Parathyroid adenoma (tissue), 2 donors: Measurements from ENCODE around the gene ATP5PB.

ENCODE experiments used
- H2AFZ ChIP-seq: fragments of 300-600 bp; sonication (generic); one replicate; pipeline ENCODE4 v1.7.0; 2017; ENCODE audit warnings: antibody characterized with exemption, mild to moderate bottlenecking
- H3K27ac ChIP-seq: fragments of 300-600 bp; sonication (generic); one replicate; pipeline ENCODE4 v1.7.0; 2017
- H3K27me3 ChIP-seq: fragments of 300-600 bp; sonication (generic); one replicate; pipeline ENCODE4 v1.7.0; 2017; ENCODE audit warnings: low read length; ENCODE audit not compliant: control insufficient read depth, insufficient read depth
- H3K36me3 ChIP-seq: fragments of 300-600 bp; sonication (generic); one replicate; pipeline ENCODE4 v1.7.0; 2017; ENCODE audit warnings: low read length; ENCODE audit not compliant: control insufficient read depth, insufficient read depth
- H3K4me1 ChIP-seq: fragments of 300-600 bp; sonication (generic); one replicate; pipeline ENCODE4 v1.7.0; 2017; ENCODE audit warnings: control low read depth
- H3K4me2 ChIP-seq: fragments of 300-600 bp; sonication (generic); one replicate; pipeline ENCODE4 v1.7.0; 2017; ENCODE audit warnings: low read length
- H3K4me3 ChIP-seq: fragments of 300-600 bp; sonication (generic); one replicate; pipeline ENCODE4 v1.7.0; 2017; ENCODE audit warnings: low read depth, low read length
- H3K79me2 ChIP-seq: fragments of 300-600 bp; sonication (generic); one replicate; pipeline ENCODE4 v1.7.0; 2017; ENCODE audit warnings: control low read depth
- H3K9ac ChIP-seq: fragments of 300-600 bp; sonication (generic); one replicate; pipeline ENCODE4 v1.7.0; 2017; ENCODE audit warnings: mild to moderate bottlenecking
- H3K9me3 ChIP-seq: fragments of 300-600 bp; sonication (generic); one replicate; pipeline ENCODE4 v1.7.0; 2017; ENCODE audit warnings: low read length; ENCODE audit not compliant: control insufficient read depth
- TF ChIP-seq, protein P1 (sequence below): fragments of 300-600 bp; sonication (generic); IDR thresholded peaks from one replicate; pipeline ENCODE4 v1.7.0; 2017; ENCODE audit warnings: antibody characterized with exemption, mild to moderate bottlenecking
- donor health status: primary hyperparathyroidism.

Gene ATP5PB

DNA sequence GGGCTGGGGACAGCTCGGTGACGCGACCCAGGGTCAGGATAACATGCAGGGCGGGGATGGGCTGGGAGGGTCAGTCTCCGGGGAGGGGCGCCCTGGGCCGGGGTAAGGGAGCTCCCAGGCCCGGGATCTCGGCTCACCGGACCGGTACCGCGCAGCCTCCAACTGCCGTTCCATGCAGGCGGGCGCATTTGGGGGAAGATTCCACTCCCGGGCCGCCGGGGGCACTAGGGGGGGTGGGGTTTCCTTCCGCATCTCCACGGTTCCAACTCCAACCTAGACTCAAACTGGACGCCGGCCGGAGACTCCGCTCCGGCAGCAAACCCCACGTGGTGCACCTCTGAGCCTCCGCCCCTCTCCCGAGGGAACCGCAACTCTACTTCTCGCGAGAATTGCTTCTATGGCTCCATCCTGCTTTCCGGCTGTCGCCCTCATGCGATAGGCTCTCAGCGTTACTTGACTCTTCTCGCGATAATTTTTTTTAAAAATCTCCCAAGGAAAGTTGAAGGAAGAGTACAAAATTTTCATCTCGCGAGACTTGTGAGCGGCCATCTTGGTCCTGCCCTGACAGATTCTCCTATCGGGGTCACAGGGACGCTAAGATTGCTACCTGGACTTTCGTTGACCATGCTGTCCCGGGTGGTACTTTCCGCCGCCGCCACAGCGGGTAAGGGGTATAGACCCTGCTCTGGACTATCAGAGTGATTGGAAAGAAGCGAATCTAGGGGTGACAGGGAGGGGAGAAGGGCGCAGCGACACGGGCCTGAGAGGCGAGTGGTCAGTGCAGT, at the start of gene ATP5PB, which contains the start of gene WDR77:
ATP5PB (plus strand) TSS at position 547 of the 785 bp plus-strand sequence; CDS start at position 625, 78 bp downstream.
WDR77 (minus strand) TSS at position 339 of the 785 bp plus-strand sequence; CDS start at position 252, 87 bp downstream.
- Histone ChIP-seq H3K9ac (peak within 1 kb of the TSS; percentile 65), H3K4me2 (peak within 1 kb of the TSS; percentile 80), H3K27ac (peak within 1 kb of the TSS; percentile 76), H3K36me3 (no peaks in the 10 kb centered on the region), H3K4me3 (peak within 1 kb of the TSS; percentile 100), H3K4me1 (peaks cover 8% of the 10 kb centered on the region), H2AFZ (peak within 1 kb of the TSS; percentile 76), H3K27me3 (no peaks in the 10 kb centered on the region), H3K79me2 (peaks cover 6% of the 10 kb centered on the region), H3K9me3 (no peaks in the 10 kb centered on the region)
- TF ChIP-seq, protein P1, sequence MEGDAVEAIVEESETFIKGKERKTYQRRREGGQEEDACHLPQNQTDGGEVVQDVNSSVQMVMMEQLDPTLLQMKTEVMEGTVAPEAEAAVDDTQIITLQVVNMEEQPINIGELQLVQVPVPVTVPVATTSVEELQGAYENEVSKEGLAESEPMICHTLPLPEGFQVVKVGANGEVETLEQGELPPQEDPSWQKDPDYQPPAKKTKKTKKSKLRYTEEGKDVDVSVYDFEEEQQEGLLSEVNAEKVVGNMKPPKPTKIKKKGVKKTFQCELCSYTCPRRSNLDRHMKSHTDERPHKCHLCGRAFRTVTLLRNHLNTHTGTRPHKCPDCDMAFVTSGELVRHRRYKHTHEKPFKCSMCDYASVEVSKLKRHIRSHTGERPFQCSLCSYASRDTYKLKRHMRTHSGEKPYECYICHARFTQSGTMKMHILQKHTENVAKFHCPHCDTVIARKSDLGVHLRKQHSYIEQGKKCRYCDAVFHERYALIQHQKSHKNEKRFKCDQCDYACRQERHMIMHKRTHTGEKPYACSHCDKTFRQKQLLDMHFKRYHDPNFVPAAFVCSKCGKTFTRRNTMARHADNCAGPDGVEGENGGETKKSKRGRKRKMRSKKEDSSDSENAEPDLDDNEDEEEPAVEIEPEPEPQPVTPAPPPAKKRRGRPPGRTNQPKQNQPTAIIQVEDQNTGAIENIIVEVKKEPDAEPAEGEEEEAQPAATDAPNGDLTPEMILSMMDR, result no peak

GRCh38 chr1:111399792-111400610, 49.3 kb upstream of the ATP5PB start:
- no peak overlapping the region for H3K4me3 ChIP-seq
- H3K9ac ChIP-seq, result no peak overlapping the region
- no peak overlapping the region for H3K4me2 ChIP-seq
- no peaks in the 10 kb centered on the region for H3K36me3 ChIP-seq
- H3K27me3 ChIP-seq, result no peaks in the 10 kb centered on the region
- TF ChIP-seq, protein P1, result peak; percentile 46
- H3K9me3 ChIP-seq, result no peaks in the 10 kb centered on the region
- no peak overlapping the region for H3K27ac ChIP-seq
- H3K79me2 ChIP-seq, result no peaks in the 10 kb centered on the region
- H2AFZ ChIP-seq, result no peak overlapping the region
- no peaks in the 10 kb centered on the region for H3K4me1 ChIP-seq

DNA sequence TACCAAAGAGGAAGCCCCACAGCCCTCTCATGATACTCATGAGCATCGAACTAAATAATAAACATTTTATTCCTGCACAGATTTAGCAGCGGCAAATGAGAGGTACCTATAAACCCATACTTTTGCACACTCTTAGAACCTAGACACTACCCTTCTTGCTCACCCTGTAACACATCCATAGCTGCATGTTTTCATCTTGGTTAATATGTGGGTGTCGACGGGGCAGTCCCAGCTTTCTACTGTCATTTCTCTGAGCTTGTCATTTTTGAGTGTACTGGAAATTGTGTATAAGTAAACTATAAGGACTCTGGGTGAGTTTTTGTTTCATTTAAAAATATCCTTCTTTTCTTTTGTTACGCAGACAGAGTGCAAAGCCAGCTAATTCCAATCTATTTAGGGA, 47.2 kb upstream of the ATP5PB start:
- TF ChIP-seq, protein P1, result no peak
- Histone ChIP-seq H3K4me1 (no peaks in the 10 kb centered on the region), H3K4me3 (no peak overlapping the region), H3K9ac (no peak overlapping the region), H2AFZ (no peak overlapping the region), H3K27me3 (no peaks in the 10 kb centered on the region), H3K79me2 (no peaks in the 10 kb centered on the region), H3K36me3 (no peaks in the 10 kb centered on the region), H3K4me2 (no peak overlapping the region), H3K27ac (no peak overlapping the region), H3K9me3 (no peaks in the 10 kb centered on the region)

DNA sequence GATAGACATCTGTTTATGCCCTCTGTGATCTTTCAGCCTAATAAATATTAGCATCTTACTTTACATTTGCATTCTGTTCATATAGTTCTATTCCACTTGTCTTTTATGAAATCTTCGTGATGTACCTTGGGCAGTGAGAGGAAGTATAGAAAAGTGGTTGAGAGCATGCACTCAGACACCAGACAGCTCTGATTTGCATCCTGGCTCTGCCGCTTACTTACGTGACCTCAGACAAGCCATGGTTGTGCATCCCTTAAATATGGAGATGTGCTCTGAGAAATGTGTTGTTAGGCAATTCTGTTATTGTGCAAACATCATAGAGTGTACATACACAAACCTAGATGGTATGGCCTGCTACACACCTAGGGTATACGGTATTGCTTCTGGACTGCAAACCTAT, 44.7 kb upstream of the ATP5PB start:
- no peaks in the 10 kb centered on the region for H3K79me2 ChIP-seq
- H2AFZ ChIP-seq, result no peak overlapping the region
- H3K4me1 ChIP-seq, result no peaks in the 10 kb centered on the region
- no peaks in the 10 kb centered on the region for H3K27me3 ChIP-seq
- H3K4me2 ChIP-seq, result no peak overlapping the region
- no peaks in the 10 kb centered on the region for H3K9me3 ChIP-seq
- no peak overlapping the region for H3K4me3 ChIP-seq
- no peaks in the 10 kb centered on the region for H3K36me3 ChIP-seq
- no peak overlapping the region for H3K27ac ChIP-seq
- TF ChIP-seq, protein P1, result no peak
- H3K9ac ChIP-seq, result no peak overlapping the region
